Gastrocnemius medialis (tissue), 4 donors: ENCODE data around the gene UNC5C.

Experiments
- CTCF ChIP-seq, 5 experiments: fragments of 450-650 bp in 3 of 5; fragments of 200-600 bp in 2 of 5; sonication (generic) in 2 of 5; IDR thresholded peaks in 4 of 5; conservative IDR thresholded peaks in 1 of 5; 1 replicate in 4 of 5; 2 replicates in 1 of 5; pipeline ENCODE4 v1.5.1; 2016 to 2019; ENCODE audit warnings: antibody characterized with exemption in 5 of 5, mild to moderate bottlenecking in 3 of 5, moderate library complexity in 3 of 5
- POLR2A ChIP-seq, 2 donors: fragments of 450-650 bp; IDR thresholded peaks; one replicate each; pipeline ENCODE4 v1.6.1; 2017; ENCODE audit warnings: antibody characterized with exemption in 2 of 2, mild to moderate bottlenecking in 2 of 2, moderate library complexity in 2 of 2

GRCh38 chr4:95526075-95526474 lies 22.7 kb downstream of the UNC5C start:
- TF ChIP-seq CTCF (IDR thresholded peaks at IDR 0.05 in 4 of 5, conservative IDR thresholded peaks at IDR 0.05 in 1 of 5), result no peak
- no peak for TF ChIP-seq POLR2A (IDR thresholded peaks at IDR 0.05)
